Measurements from ENCODE around the gene DNAJC6.

- TF ChIP-seq CTCF (IDR thresholded peaks at IDR 0.05; ENCODE audit: low read depth, low read length, poor library complexity, severe bottlenecking) = no peak
- no peak for TF ChIP-seq EZH2phosphoT487 (IDR thresholded peaks at IDR 0.05; ENCODE audit: borderline replicate concordance, low read length)
These were observed 133.1 kb downstream of the DNAJC6 start for GRCh38 chr1:65442442-65442841.
